Activated naive CD4-positive, alpha-beta T cell treated with anti-CD3 and anti-CD28 coated beads, Interleukin-2, amount 50 U/mL, for 72 hours (primary cell): ENCODE results near the gene SCAF4. TPM values are rescaled to one million over a fixed set of nuclear protein-coding genes. Genes with fewer than 3 reads are reported as not detected.
A peak's percentile ranks its signal among the peaks of the same experiment; 100 is the strongest.
"Not testable (repeated sequence)": the region's sequence is repeated elsewhere in the genome, so short reads cannot be mapped to it uniquely, and the experiment has no call there.

Experiments used
- ATAC-seq, 2 donors: fragments of 150-1000 bp; cut with Tn5 transposase; 2 replicates each; pipeline ENCODE4 v1.10.0; 2021; ENCODE audit warnings: mild to moderate bottlenecking in 2 of 2, moderate library complexity in 2 of 2
- DNase-seq, 2 donors: peaks; one replicate each; pipeline ENCODE4 v3.0.0; 2021 to 2022; ENCODE audit warnings: low spot score in 2 of 2
- H3K27ac Mint-ChIP-seq, 2 donors: one replicate each; pipeline ENCODE4 v1.8.0; 2022; ENCODE audit warnings: mild to moderate bottlenecking in 2 of 2, mixed read lengths in 2 of 2
- H3K36me3 Mint-ChIP-seq, 2 donors: one replicate each; pipeline ENCODE4 v1.8.0; 2022; ENCODE audit warnings: mixed read lengths in 2 of 2
- H3K9me3 Mint-ChIP-seq, 2 donors: one replicate each; pipeline ENCODE4 v1.8.0; 2022; ENCODE audit warnings: mixed read lengths in 2 of 2
- total RNA-seq, 2 donors: library from RNA; stranded (reverse); gene quantifications; one replicate each; pipeline ENCODE4 v1.2.3, GENCODE V29; 2022

Gene SCAF4
- total RNA-seq, 2 donors from 2014 or later: 41.9 to 43.9 TPM

- no peak overlapping the region for H3K27ac Mint-ChIP-seq
- peaks cover 7% of the 10 kb centered on the region in 2 donors for H3K36me3 Mint-ChIP-seq
- ATAC-seq (peak in 1 of 2 donors; percentile 13), DNase-seq (no peak)
- H3K9me3 Mint-ChIP-seq: peaks cover 0 to 6% of the 10 kb centered on the region in 2 donors
These were observed 18.9 kb upstream of the SCAF4 start for GRCh38 chr21:31750843-31751242.

GRCh38 chr21:31744182-31744800, 12.4 kb upstream of the SCAF4 start:
- H3K27ac Mint-ChIP-seq: no peak overlapping the region
- H3K9me3 Mint-ChIP-seq: peaks cover 0 to 7% of the 10 kb centered on the region in 2 donors
- DNase-seq (no peak), ATAC-seq (no peak)
- H3K36me3 Mint-ChIP-seq: peaks cover 8 to 23% of the 10 kb centered on the region in 2 donors

- ATAC-seq (no peak), DNase-seq (no peak)
- H3K27ac Mint-ChIP-seq: no peak overlapping the region
- peaks cover 0 to 7% of the 10 kb centered on the region in 2 donors for H3K9me3 Mint-ChIP-seq
- H3K36me3 Mint-ChIP-seq: peaks cover 8 to 23% of the 10 kb centered on the region in 2 donors
These were observed 11.8 kb upstream of the SCAF4 start for GRCh38 chr21:31743712-31744111.

GRCh38 chr21:31741116-31741515, 9.2 kb upstream of the SCAF4 start:
- H3K27ac Mint-ChIP-seq: no peak overlapping the region
- H3K36me3 Mint-ChIP-seq: peaks cover 4 to 19% of the 10 kb centered on the region in 2 donors
- ATAC-seq: no peak
- peaks cover 0 to 4% of the 10 kb centered on the region in 2 donors for H3K9me3 Mint-ChIP-seq
- no peak for DNase-seq

- H3K36me3 Mint-ChIP-seq, H3K27ac Mint-ChIP-seq, DNase-seq, ATAC-seq, H3K9me3 Mint-ChIP-seq: not testable (repeated sequence)
These were observed 5.9 kb upstream of the SCAF4 start for GRCh38 chr21:31737586-31738397.

GRCh38 chr21:31735511-31735992, 3.6 kb upstream of the SCAF4 start:
- DNase-seq (no peak), ATAC-seq (no peak)
- Mint-ChIP-seq H3K36me3 (no peaks in the 10 kb centered on the region), H3K27ac (no peak overlapping the region), H3K9me3 (no peaks in the 10 kb centered on the region)

GRCh38 chr21:31733551-31734149, 1.7 kb upstream of the SCAF4 start:
- no peak for ATAC-seq
- no peak for DNase-seq

GRCh38 chr21:31732597-31733550, 956 bp upstream of the SCAF4 start:
- DNase-seq: peak in 1 of 2 donors; percentile 26
- no peaks in the 10 kb centered on the region for H3K9me3 Mint-ChIP-seq
- peak in 1 of 2 donors; percentile 17 for ATAC-seq
- no peak overlapping the region for H3K27ac Mint-ChIP-seq
- no peaks in the 10 kb centered on the region for H3K36me3 Mint-ChIP-seq

More at GRCh38 chr21:31733551-31734149, 1.7 kb upstream of the SCAF4 start:
- H3K27ac Mint-ChIP-seq: no peak overlapping the region
- no peaks in the 10 kb centered on the region for H3K9me3 Mint-ChIP-seq
- no peaks in the 10 kb centered on the region for H3K36me3 Mint-ChIP-seq

GRCh38 chr21:31731056-31731856, 662 bp downstream of the SCAF4 start:
- DNase-seq (peak; percentile 54 to 61), ATAC-seq (peak; percentile 23 to 42)
- no peaks in the 10 kb centered on the region for H3K36me3 Mint-ChIP-seq
- H3K9me3 Mint-ChIP-seq: no peaks in the 10 kb centered on the region
- H3K27ac Mint-ChIP-seq: peak overlapping the region in 1 of 2 donors; percentile 53

GRCh38 chr21:31730712-31731055, 1.2 kb downstream of the SCAF4 start:
- H3K9me3 Mint-ChIP-seq: no peaks in the 10 kb centered on the region
- DNase-seq (peak in 1 of 2 donors; percentile 7), ATAC-seq (no peak)
- no peaks in the 10 kb centered on the region for H3K36me3 Mint-ChIP-seq
- peak overlapping the region in 1 of 2 donors; percentile 53 for H3K27ac Mint-ChIP-seq

GRCh38 chr21:31729622-31730343, 2.1 kb downstream of the SCAF4 start:
- no peak for ATAC-seq
- Mint-ChIP-seq H3K9me3 (no peaks in the 10 kb centered on the region), H3K27ac (no peak overlapping the region), H3K36me3 (peaks cover 0 to 6% of the 10 kb centered on the region in 2 donors)
- DNase-seq: no peak

GRCh38 chr21:31728952-31729351, 3.0 kb downstream of the SCAF4 start:
- peaks cover 0 to 6% of the 10 kb centered on the region in 2 donors for H3K36me3 Mint-ChIP-seq
- H3K9me3 Mint-ChIP-seq: no peaks in the 10 kb centered on the region
- DNase-seq (no peak), ATAC-seq (no peak)
- H3K27ac Mint-ChIP-seq: no peak overlapping the region

- DNase-seq: no peak
- H3K36me3 Mint-ChIP-seq: peaks cover 0 to 6% of the 10 kb centered on the region in 2 donors
- H3K9me3 Mint-ChIP-seq: no peaks in the 10 kb centered on the region
- no peak overlapping the region for H3K27ac Mint-ChIP-seq
- ATAC-seq: no peak
These were observed 3.7 kb downstream of the SCAF4 start for GRCh38 chr21:31728191-31728590.

GRCh38 chr21:31727181-31727580, 4.7 kb downstream of the SCAF4 start:
- ATAC-seq: no peak
- peaks cover 0 to 6% of the 10 kb centered on the region in 2 donors for H3K36me3 Mint-ChIP-seq
- H3K9me3 Mint-ChIP-seq: no peaks in the 10 kb centered on the region
- DNase-seq: no peak
- H3K27ac Mint-ChIP-seq: no peak overlapping the region

GRCh38 chr21:31726407-31726806, 5.5 kb downstream of the SCAF4 start:
- Mint-ChIP-seq H3K27ac (peak overlapping the region in 1 of 2 donors; percentile 25), H3K36me3 (peaks cover 0 to 6% of the 10 kb centered on the region in 2 donors), H3K9me3 (no peaks in the 10 kb centered on the region)
- ATAC-seq (no peak), DNase-seq (no peak)
